HCT116 (cell line): Measurements from ENCODE around the gene IQCH. TPM values are rescaled to one million over a fixed set of nuclear protein-coding genes. Genes with fewer than 3 reads are reported as not detected.

ENCODE experiments used
- ATAC-seq: fragments of 200-7000 bp; cut with Tn5 transposase; 2 replicates; pipeline ENCODE4 v1.9.1; 2020; ENCODE audit warnings: mild to moderate bottlenecking, moderate library complexity
- BruUV-seq: library from RNA; stranded (reverse); fragments of 400-500 nt; replicated peaks from 2 replicates; lab custom pipeline; 2021; lab: Mats Ljungman, UMichigan
- CTCF ChIA-PET: fragments of 300-600 bp; sonication (Branson Sonifier 250); formaldehyde crosslinking; loops from one replicate; lab custom pipeline; 2021; ENCODE audit warnings: antibody characterized with exemption; lab: Charles Lee
- POLR2A ChIA-PET: fragments of 300-600, 350-600 bp; sonication (Branson Sonifier 250); formaldehyde crosslinking; loops from one replicate; lab custom pipeline; 2021; ENCODE audit warnings: antibody characterized with exemption; lab: Charles Lee
- RAD21 ChIA-PET, 2 experiments: fragments of 300-600 bp; sonication (Branson Sonifier 250); formaldehyde crosslinking; loops; one replicate each; lab custom pipeline; 2023; ENCODE audit warnings: low total read pairs in 2 of 2; ENCODE audit not compliant: uncharacterized antibody in 2 of 2, unreplicated experiment in 2 of 2, low non-redundant PET in 1 of 2; lab: Charles Lee
- DNase-seq: peaks from one replicate; pipeline ENCODE4 v3.0.0-alpha.2; 2010; ENCODE audit warnings: low read depth, low spot score
- H2AFZ ChIP-seq: fragments of 200-600 bp; shearing (Covaris generic), sonication (generic); 2 replicates; pipeline ENCODE4 v1.6.1; 2017; ENCODE audit warnings: low read depth, mixed run types, mixed read lengths, antibody characterized with exemption, low read length; ENCODE audit not compliant: poor library complexity, severe bottlenecking
- H3K27ac ChIP-seq: 2 replicates; pipeline ENCODE4 v1.5.1; 2012; ENCODE audit warnings: low read depth, low read length
- H3K27me3 ChIP-seq: fragments of 200-600 bp; sonication (generic); 2 replicates; pipeline ENCODE4 v1.6.1; 2016; ENCODE audit warnings: mixed run types, low read length, mixed read lengths; ENCODE audit not compliant: insufficient read depth
- H3K36me3 ChIP-seq, 2 experiments: fragments of 200-500 bp in 1 of 2; fragments of 200-600 bp in 1 of 2; sonication (Bioruptor generic) in 1 of 2; sonication (generic) in 1 of 2; 2 replicates each; pipeline versions ENCODE4 v1.5.1 to v1.6.1; 2014 to 2016; ENCODE audit warnings: low read length in 2 of 2, inconsistent platforms in 1 of 2, mixed read lengths in 1 of 2, mixed run types in 1 of 2; ENCODE audit not compliant: insufficient read depth in 2 of 2, control insufficient read depth in 1 of 2
- H3K4me1 ChIP-seq, 2 experiments: fragments of 200-600 bp in 1 of 2; sonication (generic) in 1 of 2; 2 replicates each; pipeline versions ENCODE4 v1.5.1 to v1.6.1; 2012 to 2017; ENCODE audit warnings: low read length in 2 of 2, inconsistent platforms in 1 of 2, mild to moderate bottlenecking in 1 of 2, mixed read lengths in 1 of 2, mixed run types in 1 of 2, moderate library complexity in 1 of 2; ENCODE audit not compliant: insufficient read depth in 2 of 2, control insufficient read depth in 1 of 2
- H3K4me2 ChIP-seq: fragments of 200-600 bp; sonication (generic); 2 replicates; pipeline ENCODE4 v1.6.1; 2017; ENCODE audit warnings: mixed run types, low read length, mixed read lengths
- H3K4me3 ChIP-seq, 2 experiments: fragments of 200-600 bp in 1 of 2; sonication (generic) in 1 of 2; replicated peaks in 1 of 2; 2 replicates each; pipeline ENCODE4 v1.5.1; 2011 to 2016; ENCODE audit warnings: low read length in 2 of 2, control low read depth in 1 of 2, low read depth in 1 of 2, mild to moderate bottlenecking in 1 of 2, mixed read lengths in 1 of 2, mixed run types in 1 of 2
- H3K79me2 ChIP-seq: fragments of 200-600 bp; sonication (generic); 2 replicates; pipeline ENCODE4 v1.6.1; 2017; ENCODE audit warnings: mild to moderate bottlenecking, mixed run types, low read length, moderate library complexity, mixed read lengths; ENCODE audit not compliant: insufficient read depth
- H3K9ac ChIP-seq: fragments of 200-600 bp; sonication (generic); 2 replicates; pipeline ENCODE4 v1.6.1; 2016; ENCODE audit warnings: low read length, mixed read lengths
- H3K9me2 ChIP-seq: fragments of 200-600 bp; sonication (generic), shearing (Covaris generic); 2 replicates; pipeline ENCODE4 v1.6.1; 2017; ENCODE audit warnings: mixed run types, mild to moderate bottlenecking, moderate library complexity; ENCODE audit not compliant: insufficient read depth
- H3K9me3 ChIP-seq, 2 experiments: fragments of 200-500 bp in 1 of 2; fragments of 200-600 bp in 1 of 2; sonication (Bioruptor generic) in 1 of 2; sonication (generic) in 1 of 2; 2 replicates each; pipeline ENCODE4 v1.6.1; 2014 to 2017; ENCODE audit warnings: low read length in 2 of 2, mixed read lengths in 2 of 2, inconsistent platforms in 1 of 2, low read depth in 1 of 2, mild to moderate bottlenecking in 1 of 2, mixed run types in 1 of 2, moderate library complexity in 1 of 2; ENCODE audit not compliant: control insufficient read depth in 1 of 2, insufficient read depth in 1 of 2
- H4K20me1 ChIP-seq: fragments of 200-600 bp; sonication (generic), shearing (Covaris generic); 2 replicates; pipeline ENCODE4 v1.6.1; 2017; ENCODE audit warnings: mixed run types, mild to moderate bottlenecking, moderate library complexity; ENCODE audit not compliant: insufficient read depth
- ATF3 ChIP-seq: IDR thresholded peaks from 2 replicates; pipeline ENCODE4 v1.6.1; 2012
- CBX3 ChIP-seq: IDR thresholded peaks from 2 replicates; pipeline ENCODE4 v1.6.1; 2012; ENCODE audit warnings: low read depth
- CEBPB ChIP-seq: IDR thresholded peaks from 2 replicates; pipeline ENCODE4 v1.6.1; 2012; ENCODE audit warnings: low read depth
- CTCF ChIP-seq, 3 experiments: fragments of 200-600 bp in 1 of 3; sonication (generic) in 1 of 3; IDR thresholded peaks in 2 of 3; conservative IDR thresholded peaks in 1 of 3; 2 replicates each; pipeline ENCODE4 v1.5.1; 2012 to 2017; ENCODE audit warnings: low read depth in 2 of 3, low read length in 2 of 3, antibody characterized with exemption in 1 of 3, borderline replicate concordance in 1 of 3, control low read depth in 1 of 3, mild to moderate bottlenecking in 1 of 3, mixed read lengths in 1 of 3, mixed run types in 1 of 3, moderate library complexity in 1 of 3; ENCODE audit not compliant: insufficient read depth in 1 of 3
- EGR1 ChIP-seq: IDR thresholded peaks from 2 replicates; pipeline ENCODE4 v1.6.1; 2012; ENCODE audit warnings: low read depth
- ELF1 ChIP-seq: IDR thresholded peaks from 2 replicates; pipeline ENCODE4 v1.6.1; 2012; ENCODE audit warnings: low read depth, borderline replicate concordance
- EZH2 ChIP-seq: fragments of 200-600 bp; sonication (generic); IDR thresholded peaks from 2 replicates; pipeline ENCODE4 v1.6.1; 2017; ENCODE audit warnings: antibody characterized with exemption, mixed run types
- EZH2phosphoT487 ChIP-seq: fragments of 200-600 bp; IDR thresholded peaks from 2 replicates; pipeline ENCODE4 v1.6.1; 2018; ENCODE audit warnings: antibody characterized with exemption, borderline replicate concordance
- FOSL1 ChIP-seq: IDR thresholded peaks from 2 replicates; pipeline ENCODE4 v1.6.1; 2012; ENCODE audit warnings: low read depth
- JUND ChIP-seq: IDR thresholded peaks from 2 replicates; pipeline ENCODE4 v1.6.1; 2012
- POLR2A ChIP-seq: IDR thresholded peaks from 2 replicates; pipeline ENCODE4 v1.7.0; 2011; ENCODE audit warnings: borderline replicate concordance; ENCODE audit not compliant: insufficient read depth, insufficient read length; ENCODE audit errors: extremely low read depth
- POLR2AphosphoS5 ChIP-seq: IDR thresholded peaks from 2 replicates; pipeline ENCODE4 v1.6.1; 2011; ENCODE audit warnings: mild to moderate bottlenecking, low read depth, low read length, moderate library complexity
- RAD21 ChIP-seq: IDR thresholded peaks from 2 replicates; pipeline ENCODE4 v1.6.1; 2012; ENCODE audit warnings: low read depth, mild to moderate bottlenecking
- SIN3A ChIP-seq: IDR thresholded peaks from 2 replicates; pipeline ENCODE4 v1.6.1; 2012; ENCODE audit warnings: low read depth
- SP1 ChIP-seq: IDR thresholded peaks from 2 replicates; pipeline ENCODE4 v1.6.1; 2012; ENCODE audit warnings: low read depth
- SRF ChIP-seq: IDR thresholded peaks from 2 replicates; pipeline ENCODE4 v1.6.1; 2012; ENCODE audit warnings: low read depth
- TCF7L2 ChIP-seq: IDR thresholded peaks from 2 replicates; pipeline ENCODE4 v1.7.0; 2011; ENCODE audit warnings: borderline replicate concordance, inconsistent platforms; ENCODE audit not compliant: insufficient read depth, insufficient read length; ENCODE audit errors: extremely low read depth
- ZFX ChIP-seq: fragments of 450-650 bp; IDR thresholded peaks from 2 replicates; pipeline ENCODE4 v1.6.1; 2017
- ZNF274 ChIP-seq: fragments of 200-500 bp; sonication (Bioruptor generic); IDR thresholded peaks from 2 replicates; pipeline ENCODE4 v1.6.1; 2014; ENCODE audit warnings: mild to moderate bottlenecking, low read depth, low read length, inconsistent platforms
- intact Hi-C: fragments of 100-400 bp; cut with micrococcal nuclease; formaldehyde crosslinking; loops from 2 replicates; pipeline ENCODE4 v1.10.0; 2022
- total RNA-seq: library from RNA; stranded (reverse); gene quantifications from one replicate; pipeline ENCODE4 v1.2.1, GENCODE V29; 2021; ENCODE audit not compliant: unreplicated experiment

The IQCH gene
- total RNA-seq, 1 experiment from 2014 or later = 4.6 TPM

GRCh38 chr15:67372543-67372942 lies 118.0 kb downstream of the IQCH start:
- RAD21 ChIA-PET = no interaction called here
- intact Hi-C loops = no loop called here
- Histone ChIP-seq H3K9me2 (no peaks in the 10 kb centered on the region), H3K4me3 (no peak overlapping the region), H2AFZ (no peak overlapping the region), H3K4me1 (no peaks in the 10 kb centered on the region), H4K20me1 (no peaks in the 10 kb centered on the region), H3K9me3 (no peaks in the 10 kb centered on the region), H3K4me2 (no peak overlapping the region), H3K27me3 (no peaks in the 10 kb centered on the region), H3K9ac (no peak overlapping the region), H3K36me3 (no peaks in the 10 kb centered on the region), H3K79me2 (no peaks in the 10 kb centered on the region), H3K27ac (no peak overlapping the region)
- no peak for DNase-seq
- no peak for ATAC-seq
- TF ChIP-seq SP1 (no peak), EZH2phosphoT487 (no peak), RAD21 (no peak), CBX3 (no peak), CTCF (IDR thresholded peaks at IDR 0.05 in 2 of 3, conservative IDR thresholded peaks at IDR 0.05 in 1 of 3; ENCODE audit: borderline replicate concordance in 1 of 3, insufficient read depth in 1 of 3, low read depth in 2 of 3, low read length in 2 of 3) (no peak), EGR1 (no peak), EZH2 (no peak), TCF7L2 (no peak), FOSL1 (no peak), POLR2A (no peak), ELF1 (no peak), SRF (no peak), ATF3 (no peak), JUND (no peak), ZFX (no peak), ZNF274 (no peak), CEBPB (no peak), SIN3A (no peak), POLR2AphosphoS5 (no peak)
- POLR2A ChIA-PET = no interaction called here
- no TSS peak for BruUV-seq
- CTCF ChIA-PET = no interaction called here
